Activated effector memory CD4-positive, alpha-beta T cell treated with anti-CD3 and anti-CD28 coated beads, Interleukin-2, amount 50 U/mL, for 16 hours (primary cell): ENCODE data around the gene RUNX1.

ENCODE experiments used
- DNase-seq: peaks from one replicate; pipeline ENCODE4 v3.0.0-alpha.2; 2020

RUNX1 gene

DNA sequence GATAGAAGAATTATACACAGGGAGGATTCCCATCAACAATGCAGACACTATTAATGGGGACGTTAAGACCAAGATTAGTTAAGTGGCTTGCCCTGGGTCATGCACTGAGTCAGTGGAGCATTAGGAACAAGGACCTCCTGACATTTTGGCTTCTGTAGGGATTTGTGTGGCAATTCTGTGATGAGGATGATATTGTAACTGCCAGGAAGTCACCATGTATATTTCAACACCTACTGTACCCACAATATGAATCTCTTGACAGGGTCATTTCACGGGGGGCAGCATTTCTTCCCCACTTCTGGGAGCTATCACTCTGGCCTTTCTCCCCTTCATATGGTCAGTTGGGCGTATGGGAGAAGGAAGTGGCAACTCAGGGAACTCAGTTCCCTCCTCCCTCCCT, 134.9 kb downstream of the RUNX1 start:
- no peak for DNase-seq

DNA sequence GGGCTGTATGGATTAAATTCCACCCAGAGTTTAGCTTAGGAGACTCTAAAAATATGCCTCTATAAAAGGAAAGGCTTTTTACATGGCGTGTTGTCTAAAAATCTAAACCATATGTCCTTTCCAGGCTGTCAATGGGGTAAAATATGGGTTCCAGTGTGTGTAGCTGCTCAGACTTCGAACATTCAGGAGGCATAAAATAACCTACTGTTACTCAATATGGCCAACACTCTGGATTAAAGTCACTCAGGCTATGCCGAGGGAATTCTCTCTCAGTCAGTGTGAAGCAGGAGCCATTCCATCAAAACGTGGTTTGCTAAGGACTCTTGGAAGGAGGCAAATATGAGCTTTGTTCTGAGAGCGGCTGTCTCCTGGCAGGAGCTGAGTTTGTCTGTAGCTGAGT, 135.3 kb downstream of the RUNX1 start:
- DNase-seq: no peak

DNA sequence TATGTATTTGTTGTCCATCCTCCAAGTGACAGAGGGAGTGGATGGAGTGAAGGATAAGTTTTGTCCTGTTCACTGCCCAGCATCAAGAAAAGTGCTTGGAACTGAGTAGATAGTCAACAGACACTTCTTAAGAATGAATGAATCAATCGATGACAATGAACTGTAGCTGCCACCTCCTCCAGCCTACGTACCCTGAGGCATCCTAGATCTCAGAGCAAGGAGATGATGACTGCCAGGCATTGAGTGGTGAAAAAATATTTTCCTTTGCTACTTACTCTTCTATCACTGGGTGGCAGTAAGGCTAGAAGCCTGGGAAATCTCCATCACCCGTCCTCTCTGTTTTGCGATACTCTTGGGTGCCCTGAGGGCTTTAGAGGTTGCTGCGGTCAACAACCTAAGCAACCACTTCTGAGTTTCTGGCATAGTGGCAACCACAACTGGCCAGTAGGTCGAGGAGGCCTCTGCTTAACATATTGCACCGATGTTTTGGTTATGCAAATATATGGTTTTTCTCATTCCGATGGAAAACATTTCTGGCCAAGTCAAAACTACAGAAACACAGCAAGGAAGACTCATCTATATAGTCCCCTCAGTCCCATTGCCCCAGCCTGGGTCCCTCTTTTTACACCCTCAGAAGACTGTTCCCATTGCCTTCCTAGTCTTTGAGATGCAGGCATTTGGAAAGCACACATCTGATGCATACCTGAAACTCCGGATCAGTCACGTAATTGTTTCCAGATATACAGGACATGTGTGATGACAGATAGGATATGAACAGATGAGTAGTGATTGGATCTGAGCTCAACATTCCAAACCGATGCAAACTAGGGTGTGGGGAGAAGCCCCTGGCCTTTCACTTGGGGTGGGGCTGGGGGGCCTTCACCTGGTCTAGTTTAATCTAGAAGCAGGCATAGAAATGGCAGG, 136.8 kb downstream of the RUNX1 start:
- DNase-seq: no peak

DNA sequence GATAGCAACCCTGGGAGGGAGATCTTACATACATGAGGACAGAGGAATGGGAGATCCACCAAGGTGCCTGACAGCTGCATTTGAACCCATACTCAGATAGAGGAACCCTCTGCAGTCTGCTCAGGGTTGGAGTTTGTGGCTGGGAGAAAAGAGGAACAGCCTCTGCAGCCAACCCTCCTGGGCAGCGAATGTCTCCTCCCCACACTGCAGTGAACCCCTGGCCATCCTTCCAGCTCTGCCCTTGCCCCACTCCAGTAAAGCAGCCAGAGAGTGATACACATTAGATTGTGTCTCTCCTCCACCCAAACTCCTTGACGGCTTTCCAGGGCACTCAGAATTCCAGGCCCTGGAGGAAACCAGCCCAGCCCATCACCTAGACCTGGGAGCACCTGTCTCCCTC, 137.7 kb downstream of the RUNX1 start:
- DNase-seq: no peak

GRCh38 chr21:34910396-34910795, 138.7 kb downstream of the RUNX1 start:
- no peak for DNase-seq

GRCh38 chr21:34909492-34910292, 139.4 kb downstream of the RUNX1 start:
- no peak for DNase-seq

DNA sequence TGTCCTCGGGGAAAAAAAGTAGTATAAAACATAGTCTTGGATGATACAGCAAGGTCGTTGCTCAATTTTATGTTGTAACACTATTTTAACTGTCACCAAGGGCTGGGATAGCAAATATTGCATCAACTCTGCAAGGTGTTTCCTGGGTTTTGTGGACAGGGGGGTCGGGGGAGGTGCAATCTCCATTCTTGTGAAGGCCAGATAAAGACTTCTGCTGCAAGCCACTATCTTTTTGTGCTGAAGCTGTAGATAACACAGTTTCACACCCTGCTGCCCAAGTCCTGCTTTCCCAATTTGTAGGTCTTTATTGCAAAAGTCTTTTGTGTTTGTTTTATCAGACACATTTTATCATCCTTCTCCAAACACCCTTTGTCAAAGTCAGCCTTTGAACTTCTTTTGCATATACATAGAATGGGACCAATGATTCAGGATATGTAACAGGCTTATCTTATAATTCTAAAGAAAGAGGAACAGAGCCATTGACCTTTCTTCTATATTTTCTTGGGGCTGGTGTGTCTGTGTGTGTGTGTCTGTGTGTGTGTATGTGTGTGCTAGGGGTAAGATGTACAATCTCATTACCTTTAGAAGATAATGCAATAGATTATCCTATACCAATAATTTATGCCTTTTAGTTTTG, 140.6 kb downstream of the RUNX1 start:
- no peak for DNase-seq

DNA sequence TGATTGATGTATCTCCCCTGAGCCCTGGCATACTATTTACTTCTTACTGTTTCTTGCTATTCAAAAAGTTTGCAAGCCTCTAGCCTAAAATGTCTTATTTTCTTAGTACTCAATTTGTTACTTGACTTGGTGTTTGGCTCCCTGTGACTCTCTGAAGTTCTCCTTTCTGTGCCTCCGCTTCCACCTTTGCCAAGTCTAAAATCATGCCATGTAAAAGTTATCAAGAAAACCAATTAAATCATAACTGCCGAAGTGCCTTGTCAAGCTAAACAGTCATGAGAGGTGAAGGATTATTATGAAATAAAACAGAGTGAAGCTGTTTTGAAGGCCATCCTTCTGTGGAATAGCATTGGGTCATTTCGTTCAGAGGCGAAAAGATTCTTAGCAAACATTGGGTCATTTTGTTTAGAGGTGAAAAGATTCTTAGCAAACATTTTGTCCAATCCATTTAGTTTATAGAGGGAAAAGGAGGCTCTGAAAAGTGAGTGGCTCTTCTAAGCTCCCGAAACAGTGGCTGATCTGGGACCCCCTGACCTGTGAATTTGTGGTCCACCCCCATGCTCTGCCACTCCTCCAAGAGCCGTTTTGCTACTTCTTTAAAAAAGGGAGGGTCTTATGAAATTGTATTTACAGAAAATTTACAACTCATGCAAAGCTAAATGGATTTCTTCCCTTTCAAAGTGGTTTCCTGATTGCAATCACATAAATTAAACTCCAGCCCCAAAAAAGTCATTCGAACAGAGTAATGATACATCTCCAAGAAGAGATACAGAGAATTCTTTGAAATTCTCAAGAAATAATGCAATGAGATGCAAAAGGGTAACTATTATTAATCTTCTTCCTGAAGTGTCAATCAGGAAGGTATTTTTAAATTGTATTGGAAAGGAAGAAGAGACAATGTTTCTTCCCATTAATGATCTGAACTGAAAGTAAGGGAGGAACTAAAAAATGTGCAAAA, 141.4 kb downstream of the RUNX1 start:
- no peak for DNase-seq

DNA sequence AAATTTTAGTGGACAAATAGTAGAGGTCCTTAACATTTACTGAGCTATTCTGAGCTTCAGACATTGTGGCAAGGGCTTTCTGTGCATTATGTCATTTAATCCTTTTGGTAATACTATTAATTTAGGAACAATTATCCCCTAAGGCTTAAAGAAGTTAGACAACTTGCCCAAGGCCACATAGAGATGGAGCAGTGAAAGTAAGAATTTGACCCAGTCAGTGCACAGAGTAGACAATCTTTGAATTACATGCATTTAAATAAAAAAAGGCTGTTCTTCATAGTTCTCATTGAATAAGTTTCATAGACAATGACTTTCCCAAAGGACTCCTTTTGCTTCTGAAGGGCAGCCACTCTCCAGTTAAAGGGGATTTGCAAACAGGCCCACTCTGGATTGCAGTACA, 142.7 kb downstream of the RUNX1 start:
- no peak for DNase-seq

GRCh38 chr21:34905218-34905537, 143.9 kb downstream of the RUNX1 start:
- DNase-seq: no peak

DNA sequence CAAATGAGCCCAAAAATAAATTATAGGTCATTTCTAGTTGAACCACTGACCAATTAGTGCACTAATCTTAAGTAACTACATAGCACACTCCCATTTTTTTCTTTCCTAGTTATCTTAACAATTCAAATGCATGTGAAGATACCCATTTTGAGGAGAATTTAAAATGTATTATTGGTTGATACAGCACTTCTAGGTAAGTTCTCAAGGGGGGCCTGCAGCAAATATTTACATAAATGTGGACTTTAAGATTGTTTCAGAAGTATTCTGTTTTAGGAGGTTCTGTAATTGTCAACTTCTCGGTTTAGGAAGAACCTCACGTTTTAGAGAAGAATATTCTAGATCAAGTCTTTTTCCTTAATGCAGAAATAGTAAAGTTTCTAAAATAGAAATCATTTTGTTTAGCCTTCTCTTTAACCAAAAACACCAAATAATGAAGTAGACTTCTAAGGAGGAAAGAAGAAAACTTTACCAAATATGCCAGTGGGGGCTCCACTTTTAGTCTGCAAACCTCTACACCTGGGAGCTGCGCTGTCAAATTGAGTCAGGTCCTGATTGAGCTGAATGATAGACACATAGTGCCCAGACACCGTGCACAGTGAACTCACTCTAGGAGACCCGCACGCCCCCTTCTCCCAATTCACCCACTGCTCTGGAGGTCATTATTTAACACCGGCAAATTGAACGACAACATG, 144.4 kb downstream of the RUNX1 start:
- DNase-seq: no peak

DNA sequence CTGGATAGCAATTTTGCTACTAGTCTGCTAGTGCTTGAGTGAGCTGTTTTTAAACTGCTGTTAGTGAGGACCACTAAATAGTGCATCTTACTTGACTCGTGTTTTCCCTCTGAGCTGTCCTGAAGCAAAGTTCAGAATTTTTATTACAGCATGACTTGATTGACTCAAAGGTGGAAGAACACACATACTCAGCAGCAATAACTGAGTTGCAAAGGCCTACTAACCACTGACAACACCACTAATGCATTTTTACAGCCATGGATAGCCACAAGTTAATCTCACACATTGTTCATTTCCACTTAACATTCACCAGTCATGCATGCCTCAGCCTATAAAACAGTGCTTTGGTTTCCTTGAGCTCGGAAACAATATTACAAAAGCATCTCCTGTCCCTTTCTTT, 148.7 kb downstream of the RUNX1 start:
- DNase-seq: no peak

GRCh38 chr21:34899760-34900159, 149.3 kb downstream of the RUNX1 start:
- DNase-seq: no peak

GRCh38 chr21:34899302-34899701, 149.8 kb downstream of the RUNX1 start:
- no peak for DNase-seq

DNA sequence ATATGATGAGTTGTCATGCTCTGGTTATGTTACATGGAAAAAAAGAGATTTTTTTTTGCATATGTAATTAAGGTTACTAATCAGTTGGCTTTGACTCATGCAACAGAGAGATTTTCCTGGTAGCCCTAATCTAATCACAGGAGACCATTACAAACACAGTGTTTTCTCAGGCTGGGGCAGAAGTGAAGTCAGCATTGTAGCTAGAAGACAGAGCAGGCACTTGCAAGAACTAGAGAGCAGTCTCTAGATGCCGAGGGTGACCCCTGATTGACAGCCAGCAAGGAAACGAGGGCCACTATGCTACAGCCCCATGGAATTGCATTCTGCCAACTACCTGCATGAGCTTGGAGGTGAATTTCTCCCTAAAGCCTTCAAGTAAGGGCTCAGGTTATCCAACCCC, 151.3 kb downstream of the RUNX1 start:
- DNase-seq: no peak

DNA sequence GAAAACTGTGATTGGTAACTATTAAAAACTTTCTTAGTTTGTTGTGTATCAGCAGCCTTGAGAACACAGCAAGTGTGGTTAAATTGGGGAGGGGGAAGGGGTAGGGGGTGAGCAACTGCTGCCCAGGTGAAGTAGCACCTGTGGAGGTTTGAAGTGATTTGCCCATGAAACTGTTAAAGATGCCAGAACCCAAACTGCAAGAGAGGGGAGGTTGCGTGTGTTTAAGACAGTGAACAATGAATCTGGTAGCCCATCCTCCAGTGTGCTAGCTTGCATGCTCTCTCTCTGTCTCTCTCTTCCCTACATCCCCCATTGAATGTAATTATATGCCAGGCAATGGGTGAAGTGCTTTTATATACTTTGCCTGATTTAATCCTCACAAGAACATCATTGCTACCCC, 154.7 kb downstream of the RUNX1 start:
- no peak for DNase-seq

DNA sequence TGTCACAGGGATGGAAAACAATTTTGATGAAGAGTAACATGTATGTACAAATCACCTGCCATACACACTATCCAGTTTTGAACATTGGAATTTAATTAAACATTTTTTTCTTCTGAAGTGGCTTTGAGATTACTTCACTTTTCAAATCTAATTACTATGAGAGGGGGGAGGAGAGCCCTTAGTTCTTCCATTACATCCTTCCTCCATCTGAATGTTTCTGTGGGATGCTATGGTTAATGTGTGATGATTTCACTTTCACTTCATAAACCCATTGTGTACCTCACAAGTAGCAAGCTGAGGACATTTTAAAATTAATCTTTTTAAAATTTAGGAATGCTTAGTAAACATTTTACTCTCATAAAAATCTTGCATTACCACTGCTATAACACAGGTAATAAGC, 156.9 kb downstream of the RUNX1 start:
- DNase-seq: no peak

DNA sequence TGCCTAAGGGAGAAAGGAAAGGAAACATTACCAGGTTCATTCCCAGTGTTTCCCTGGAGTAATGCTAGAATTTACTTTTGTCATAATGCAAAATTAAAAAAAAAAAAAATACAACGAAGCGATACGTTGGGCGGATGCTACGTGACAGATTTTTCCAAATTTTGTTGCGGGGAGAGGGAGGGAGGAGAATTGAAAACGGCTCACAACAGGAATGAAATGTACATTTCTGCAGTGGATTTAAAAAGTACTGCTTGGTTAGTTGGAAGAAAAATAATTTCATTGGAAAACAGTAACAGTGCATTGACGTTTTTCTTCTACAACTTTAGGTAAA, 157.5 kb downstream of the RUNX1 start:
- no peak for DNase-seq

- DNase-seq: no peak
These were observed 158.1 kb downstream of the RUNX1 start for GRCh38 chr21:34890724-34891612.

DNA sequence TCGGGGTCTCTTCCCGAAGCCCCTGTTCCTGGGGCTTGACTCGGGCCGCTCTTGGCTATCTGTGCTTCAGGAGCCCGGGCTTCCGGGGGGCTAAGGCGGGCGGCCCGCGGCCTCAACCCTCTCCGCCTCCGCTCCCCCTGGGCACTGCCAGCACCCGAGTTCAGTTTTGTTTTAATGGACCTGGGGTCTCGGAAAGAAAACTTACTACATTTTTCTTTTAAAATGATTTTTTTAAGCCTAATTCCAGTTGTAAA, 158.7 kb downstream of the RUNX1 start:
- no peak for DNase-seq
